GM06990 (cell line): Measurements from ENCODE around the gene TPRG1.

Experiments
- DNase-seq: peaks from one replicate; pipeline ENCODE4 v3.0.0-alpha.2; 2011; ENCODE audit not compliant: insufficient read length; ENCODE audit errors: extremely low read depth
- H3K27me3 ChIP-seq: replicated peaks from 2 replicates; pipeline ENCODE4 v1.6.0; 2011; ENCODE audit warnings: low read length; ENCODE audit not compliant: control insufficient read depth, insufficient read depth
- H3K36me3 ChIP-seq: 2 replicates; pipeline ENCODE4 v1.5.1; 2011; ENCODE audit warnings: low read length; ENCODE audit not compliant: control insufficient read depth, insufficient read depth
- H3K4me3 ChIP-seq: replicated peaks from 2 replicates; pipeline ENCODE4 v1.5.1; 2011; ENCODE audit warnings: low read depth, mild to moderate bottlenecking, control low read depth, low read length
- CTCF ChIP-seq: IDR thresholded peaks from 2 replicates; pipeline ENCODE4 v1.5.1; 2011; ENCODE audit warnings: low read length, control low read depth, mild to moderate bottlenecking, inconsistent platforms; ENCODE audit not compliant: insufficient read depth, poor library complexity, severe bottlenecking

The TPRG1 gene

GRCh38 chr3:189298469-189299375 is 127.0 kb downstream of the TPRG1 start:
- DNase-seq: no peak
- H3K36me3 ChIP-seq: no peaks in the 10 kb centered on the region
- TF ChIP-seq CTCF: no peak
- no peak overlapping the region for H3K4me3 ChIP-seq
- no peaks in the 10 kb centered on the region for H3K27me3 ChIP-seq

- H3K36me3 ChIP-seq: no peaks in the 10 kb centered on the region
- TF ChIP-seq CTCF: no peak
- no peaks in the 10 kb centered on the region for H3K27me3 ChIP-seq
- no peak for DNase-seq
- H3K4me3 ChIP-seq: no peak overlapping the region
Measured at GRCh38 chr3:189300345-189300744, 128.6 kb downstream of the TPRG1 start.

- Histone ChIP-seq H3K27me3 (no peaks in the 10 kb centered on the region), H3K36me3 (no peaks in the 10 kb centered on the region), H3K4me3 (no peak overlapping the region)
- DNase-seq: no peak
- TF ChIP-seq CTCF: no peak
Measured at GRCh38 chr3:189301479-189301878, 129.7 kb downstream of the TPRG1 start.

GRCh38 chr3:189303584-189303983 is 131.8 kb downstream of the TPRG1 start:
- no peak for TF ChIP-seq CTCF
- Histone ChIP-seq H3K36me3 (no peaks in the 10 kb centered on the region), H3K4me3 (no peak overlapping the region), H3K27me3 (no peaks in the 10 kb centered on the region)
- DNase-seq: no peak

- no peak for DNase-seq
- Histone ChIP-seq H3K36me3 (no peaks in the 10 kb centered on the region), H3K4me3 (no peak overlapping the region), H3K27me3 (no peaks in the 10 kb centered on the region)
- no peak for TF ChIP-seq CTCF
Measured at GRCh38 chr3:189304465-189305351, 132.9 kb downstream of the TPRG1 start.
